K562 (cell line): ENCODE results near the gene IPO9. TPM values are rescaled to one million over a fixed set of nuclear protein-coding genes. Genes with fewer than 3 reads are reported as not detected.

Source experiments
- ARID4B ChIP-seq: sonication (generic); formaldehyde crosslinking; IDR thresholded peaks from 2 replicates; pipeline ENCODE4 v1.8.0; 2022; ENCODE audit warnings: mild to moderate bottlenecking, missing genetic modification reagents
- ARNT ChIP-seq, 2 experiments: fragments of 450-650 bp; IDR thresholded peaks; 2 replicates each; pipeline ENCODE4 v1.6.1; 2016; ENCODE audit warnings: mild to moderate bottlenecking in 1 of 2
- CEBPG ChIP-seq, 3 experiments: fragments of 200-800 bp in 1 of 3; sonication (Bioruptor generic) in 1 of 3; sonication (generic) in 1 of 3; formaldehyde crosslinking in 1 of 3; IDR thresholded peaks in 2 of 3; conservative IDR thresholded peaks in 1 of 3; 2 replicates each; pipeline versions ENCODE4 v1.6.1 to v1.8.0; 2016 to 2022; ENCODE audit warnings: missing compliant biosample characterization in 2 of 3, missing genetic modification characterization in 2 of 3, mild to moderate bottlenecking in 1 of 3, missing genetic modification reagents in 1 of 3
- DDX20 ChIP-seq: fragments of 450-650 bp; IDR thresholded peaks from 2 replicates; pipeline ENCODE4 v1.6.1; 2016; ENCODE audit warnings: missing genetic modification characterization, low read depth, mild to moderate bottlenecking, missing compliant biosample characterization, moderate library complexity
- KAT8 ChIP-seq: fragments of 450-650 bp; IDR thresholded peaks from 2 replicates; pipeline ENCODE4 v1.6.1; 2016; ENCODE audit warnings: low read depth, mild to moderate bottlenecking
- NEUROD1 ChIP-seq: fragments of 150-350 bp; IDR thresholded peaks from 2 replicates; pipeline ENCODE4 v1.6.1; 2014; ENCODE audit warnings: borderline replicate concordance, low read length, low read depth; ENCODE audit not compliant: partially characterized antibody
- NKRF ChIP-seq: fragments of 450-650 bp; IDR thresholded peaks from 2 replicates; pipeline ENCODE4 v1.6.1; 2016; ENCODE audit warnings: borderline replicate concordance
- POLR2AphosphoS5 ChIP-seq: IDR thresholded peaks from 2 replicates; pipeline ENCODE4 v1.6.1; 2011; ENCODE audit warnings: mild to moderate bottlenecking, low read depth, low read length, moderate library complexity; ENCODE audit not compliant: control insufficient read depth, insufficient read depth
- RBM25 ChIP-seq: fragments of 200-400 bp; formaldehyde crosslinking; IDR thresholded peaks from 2 replicates; pipeline ENCODE4 v1.6.1; 2018; ENCODE audit warnings: low read length, low read depth, moderate library complexity; ENCODE audit not compliant: severe bottlenecking
- RUNX1 ChIP-seq: sonication (generic); IDR thresholded peaks from 2 replicates; pipeline ENCODE4 v1.6.1; 2016; ENCODE audit warnings: antibody characterized with exemption, low read depth
- SAFB2 ChIP-seq: fragments of 200-400 bp; formaldehyde crosslinking; IDR thresholded peaks from 2 replicates; pipeline ENCODE4 v1.6.1; 2018; ENCODE audit warnings: borderline replicate concordance, low read length, low read depth, moderate library complexity; ENCODE audit not compliant: severe bottlenecking
- STAG1 ChIP-seq: sonication (generic); formaldehyde crosslinking; IDR thresholded peaks from 2 replicates; pipeline ENCODE4 v1.5.0; 2020; ENCODE audit warnings: missing genetic modification reagents, borderline replicate concordance
- ZNF121 ChIP-seq: sonication (generic); formaldehyde crosslinking; conservative IDR thresholded peaks from 2 replicates; pipeline ENCODE4 v1.8.0; 2022; ENCODE audit warnings: missing genetic modification reagents
- ZNF695 ChIP-seq: fragments of 450-650 bp; formaldehyde crosslinking; IDR thresholded peaks from 2 replicates; pipeline ENCODE4 v1.4.0; 2020; ENCODE audit warnings: mild to moderate bottlenecking, moderate library complexity
- ZSCAN32 ChIP-seq: fragments of 450-650 bp; formaldehyde crosslinking; IDR thresholded peaks from 2 replicates; pipeline ENCODE4 v1.4.0; 2020; ENCODE audit warnings: mild to moderate bottlenecking, moderate library complexity
- polyA plus RNA-seq, 8 experiments: library from polyadenylated mRNA; depleted of rRNA in 4 of 8; stranded (reverse) in 5 of 8; unstranded in 3 of 8; fragments of >200 nt; fragmentation: Nextera tagmentation in 2 of 8; fragmentation: Illumina TruSeq in 1 of 8; extraction: Ambion mirVana in 2 of 8; extraction: Trizol in 1 of 8; gene quantifications; 2 replicates each; pipeline versions ENCODE4 v1.2.1 to v1.2.3, GENCODE V29; 2011 to 2014; ENCODE audit warnings: inconsistent platforms in 1 of 8, missing spikeins in 1 of 8
- total RNA-seq, 7 experiments: library from RNA; depleted of rRNA in 6 of 7; stranded (reverse); fragments of >200 nt in 6 of 7; fragmentation: Illumina TruSeq in 2 of 7; extraction: Trizol in 2 of 7; gene quantifications; 2 replicates each; pipeline versions ENCODE4 v1.2.1 to v1.2.3, GENCODE V29; 2011 to 2021; ENCODE audit warnings: low replicate concordance in 1 of 7

The IPO9 gene
- total and polyA plus RNA-seq, 9 of the 15 experiments (the other 6 are each of a cell fraction or from before 2014, with no cell fraction given): 27.9 to 78.6 (median 43.9) TPM

GRCh38 chr1:201895913-201896807 lies 67.2 kb downstream of the IPO9 start (continued):
- TF ChIP-seq CEBPG (CRISPR knock-in tag; IDR thresholded peaks at IDR 0.05) (peak; percentile 90), CEBPG (tag; conservative IDR thresholded peaks at IDR 0.05 in 1 of 2, IDR thresholded peaks at IDR 0.05 in 1 of 2) (peak; percentile 76 to 89), NEUROD1 (peak; percentile 75), ARID4B (CRISPR knock-in tag) (0 out of 2 replicates have a peak, but pooled peaks have one; percentile 55), KAT8 (no peak), POLR2AphosphoS5 (no peak), DDX20 (tag) (no peak), ZNF695 (CRISPR knock-in tag) (no peak), RBM25 (peak; percentile 58), SAFB2 (no peak), NKRF (no peak), ARNT (IDR thresholded peaks at IDR 0.05) (peak in 1 of 2 experiments; percentile 78; a peak in 2 of 4 replicates), ZSCAN32 (CRISPR knock-in tag) (peak; percentile 36; the same call in 1 of the 2 replicates), RUNX1 (0 out of 2 replicates have a peak, but pooled peaks have one; percentile 63), ZNF121 (CRISPR knock-in tag) (no peak), STAG1 (CRISPR knock-in tag) (peak; percentile 95)
